HG02642 (cell line): ENCODE measurements around the gene PRICKLE2.

Source experiments
- ATAC-seq: cut with Tn5 transposase; IDR thresholded peaks from one replicate; pipeline ENCODE4 v1.9.1; 2021; ENCODE audit warnings: mild to moderate bottlenecking; ENCODE audit not compliant: unreplicated experiment, poor library complexity

Gene PRICKLE2

DNA sequence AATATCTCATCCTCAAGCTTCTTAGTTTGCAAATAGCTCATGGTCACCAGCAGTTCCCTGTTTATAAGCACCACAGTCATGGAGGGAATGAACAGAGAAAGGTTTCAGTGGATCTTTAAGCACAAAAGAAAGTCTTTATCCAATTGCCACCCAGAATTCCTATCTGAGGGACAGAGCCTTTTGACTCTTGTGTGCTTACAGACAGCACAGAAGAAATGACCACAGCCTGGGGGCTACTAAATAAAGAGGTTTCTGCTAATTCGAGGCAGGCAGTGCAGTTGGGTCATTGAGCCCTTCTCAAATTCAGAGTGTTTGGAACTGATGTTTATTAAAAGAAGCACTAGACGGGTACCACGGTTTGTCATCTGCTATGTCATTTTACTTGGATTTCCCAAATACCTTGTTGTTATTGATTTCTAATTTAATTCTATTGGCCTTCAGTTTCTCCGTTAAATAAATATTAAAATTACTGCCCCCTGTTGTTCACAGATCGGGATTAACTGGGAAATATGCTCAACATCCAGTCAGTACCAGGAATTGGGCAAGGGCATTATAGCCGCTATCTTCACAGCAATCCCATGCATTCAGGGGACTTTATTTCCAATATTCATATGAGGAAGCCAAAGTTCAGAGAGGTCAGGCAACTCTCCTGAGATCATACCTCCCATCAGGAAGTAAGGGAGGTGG, 3.6 kb downstream of the PRICKLE2 start:
- no peak for ATAC-seq

DNA sequence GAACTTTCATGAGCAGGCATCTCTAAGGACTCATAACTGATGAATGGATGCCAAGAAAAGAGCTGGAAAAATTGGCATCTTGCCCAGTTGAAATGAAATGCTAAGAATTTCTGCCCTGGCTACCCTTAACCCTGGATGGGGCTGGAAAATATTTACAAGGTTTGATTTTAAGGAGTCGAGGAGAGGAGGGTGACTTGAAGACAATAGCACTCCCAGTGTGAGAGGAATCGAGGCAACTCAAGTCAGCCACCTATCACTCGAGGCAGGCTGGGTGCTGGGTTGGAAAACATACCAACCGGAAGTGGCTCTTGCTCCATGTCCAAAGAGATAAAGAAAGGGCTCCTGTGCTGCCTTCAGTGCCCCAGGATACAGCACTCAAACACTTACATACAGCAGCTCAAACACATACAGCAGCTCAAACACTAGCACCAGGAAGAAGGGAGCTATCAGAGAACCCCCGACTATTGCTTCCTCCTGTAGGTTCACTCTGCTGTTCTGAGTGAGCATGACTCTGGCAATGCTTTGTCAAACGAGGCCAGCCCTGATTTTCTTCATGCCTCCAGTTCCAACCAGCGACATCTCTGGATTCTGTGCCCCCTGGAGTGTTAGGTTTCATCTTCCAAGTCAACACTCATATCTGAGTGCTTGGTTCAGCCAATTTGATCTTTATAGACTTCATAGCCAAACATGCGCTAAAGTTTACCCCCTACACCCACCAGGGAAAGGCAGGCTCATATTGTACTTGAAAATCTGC, 4.9 kb downstream of the PRICKLE2 start:
- no peak for ATAC-seq

DNA sequence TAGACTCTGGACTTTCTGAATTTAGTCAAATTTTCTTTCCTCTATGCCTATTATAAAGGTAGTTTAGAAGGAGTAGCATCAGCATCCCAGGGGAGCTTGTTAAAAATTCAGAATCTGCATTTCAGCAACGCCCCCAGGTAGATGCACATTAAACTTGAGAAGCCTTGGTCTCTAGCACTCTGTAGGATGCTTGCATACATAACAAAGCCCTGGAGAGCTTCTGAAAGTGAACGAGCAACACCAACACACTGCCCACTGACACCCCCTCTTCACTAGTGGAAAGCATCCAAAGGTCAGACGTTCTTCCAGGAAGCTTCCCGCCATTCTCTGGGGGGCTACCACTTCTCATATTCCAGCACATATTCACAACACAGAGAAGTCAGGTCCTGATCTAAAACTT, 6.5 kb downstream of the PRICKLE2 start:
- no peak for ATAC-seq

DNA sequence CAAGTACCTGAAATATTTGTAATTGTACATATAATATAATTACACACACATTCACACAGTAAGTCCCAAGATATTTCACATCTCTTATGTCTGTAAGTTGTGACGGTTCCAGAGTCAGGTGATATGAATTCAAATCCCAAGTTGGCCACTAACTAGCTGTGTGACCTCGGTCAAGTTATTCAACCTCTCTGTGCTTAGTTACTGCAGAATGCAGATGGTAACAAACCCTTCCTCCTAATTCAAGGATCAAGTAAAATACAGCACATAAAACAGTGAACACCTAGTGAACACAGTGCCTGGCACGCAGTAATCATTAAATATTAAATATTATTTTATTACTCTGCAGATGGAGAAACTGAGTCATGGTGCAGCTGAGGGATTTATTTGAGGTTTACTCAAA, 6.9 kb downstream of the PRICKLE2 start:
- ATAC-seq, result no peak

DNA sequence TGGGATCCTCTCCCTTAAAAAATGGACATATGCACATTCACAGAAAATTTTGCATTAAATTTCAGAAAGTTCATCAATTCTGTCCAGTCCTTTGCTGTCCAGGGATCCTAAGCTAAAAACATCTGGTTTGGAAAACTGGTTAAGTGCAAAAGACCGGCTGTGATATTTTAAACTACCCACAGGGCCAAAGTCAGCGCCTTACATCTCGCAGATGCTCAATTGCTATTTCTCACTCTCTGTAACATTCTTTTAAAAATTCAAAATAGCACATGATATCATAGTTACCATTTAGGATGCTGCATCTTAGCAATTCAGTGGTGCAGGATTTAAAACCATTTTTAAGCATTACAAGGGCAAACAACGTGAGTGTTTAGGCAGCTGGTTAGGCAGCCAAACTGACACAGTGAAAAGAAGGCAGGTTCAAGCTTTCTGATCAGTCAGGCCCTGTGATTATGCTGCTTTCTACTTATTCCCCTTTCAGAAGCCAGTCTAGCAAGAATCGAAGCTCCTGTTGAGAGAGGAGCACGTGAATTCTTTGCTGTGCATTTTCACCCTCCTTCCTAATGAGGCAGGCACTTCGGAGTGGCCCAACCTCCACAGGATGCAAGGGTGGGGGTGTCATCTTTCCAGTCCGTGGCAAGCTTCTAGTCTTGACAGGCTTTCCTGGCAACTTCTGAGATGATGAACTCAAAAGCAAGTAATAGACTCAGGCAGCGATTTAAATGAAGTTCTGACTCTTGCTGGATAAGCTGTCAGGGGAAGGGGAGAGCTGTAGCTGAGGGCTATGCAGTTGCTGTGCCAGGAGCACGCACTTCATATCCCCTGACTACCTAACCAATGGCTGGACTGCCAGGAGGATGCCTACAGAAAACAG, 8.8 kb downstream of the PRICKLE2 start:
- ATAC-seq, result no peak

DNA sequence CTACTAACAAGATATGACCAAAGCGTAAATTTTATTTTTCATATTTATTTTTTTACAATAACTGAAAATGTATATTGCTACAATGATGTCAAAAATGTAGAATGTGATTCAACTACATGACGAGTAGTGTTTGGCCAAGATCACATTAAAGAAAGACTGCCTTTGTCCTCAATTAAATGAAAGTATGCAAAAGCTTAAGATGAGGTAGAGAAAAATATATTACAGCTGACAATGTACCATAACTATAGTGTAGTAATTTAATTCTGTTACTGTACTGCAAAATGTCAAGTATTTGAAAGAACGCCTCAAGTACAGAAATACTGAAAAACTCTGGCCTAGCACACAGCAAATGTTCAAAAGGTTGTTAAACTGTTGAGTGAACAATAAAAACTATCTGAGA, 9.7 kb downstream of the PRICKLE2 start:
- no peak for ATAC-seq

DNA sequence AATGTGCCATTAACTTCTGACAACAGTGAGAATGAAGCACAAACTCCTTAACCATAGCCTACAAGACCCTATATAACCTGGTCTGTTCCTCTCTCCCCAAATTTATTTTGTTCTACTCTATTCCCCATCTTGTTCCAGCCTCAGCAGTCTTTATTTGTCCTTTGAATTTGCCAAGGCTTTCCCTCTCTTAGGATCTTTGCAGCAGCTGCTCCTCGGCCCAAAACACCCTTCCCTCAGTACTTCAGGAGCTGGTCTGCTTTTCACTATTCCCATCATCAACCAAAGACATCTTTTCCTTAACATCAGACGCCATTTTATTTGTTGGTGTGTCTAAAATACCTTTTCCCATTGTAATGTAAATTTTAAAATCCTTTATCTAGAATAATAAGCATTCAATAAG, 10.2 kb downstream of the PRICKLE2 start:
- no peak for ATAC-seq

DNA sequence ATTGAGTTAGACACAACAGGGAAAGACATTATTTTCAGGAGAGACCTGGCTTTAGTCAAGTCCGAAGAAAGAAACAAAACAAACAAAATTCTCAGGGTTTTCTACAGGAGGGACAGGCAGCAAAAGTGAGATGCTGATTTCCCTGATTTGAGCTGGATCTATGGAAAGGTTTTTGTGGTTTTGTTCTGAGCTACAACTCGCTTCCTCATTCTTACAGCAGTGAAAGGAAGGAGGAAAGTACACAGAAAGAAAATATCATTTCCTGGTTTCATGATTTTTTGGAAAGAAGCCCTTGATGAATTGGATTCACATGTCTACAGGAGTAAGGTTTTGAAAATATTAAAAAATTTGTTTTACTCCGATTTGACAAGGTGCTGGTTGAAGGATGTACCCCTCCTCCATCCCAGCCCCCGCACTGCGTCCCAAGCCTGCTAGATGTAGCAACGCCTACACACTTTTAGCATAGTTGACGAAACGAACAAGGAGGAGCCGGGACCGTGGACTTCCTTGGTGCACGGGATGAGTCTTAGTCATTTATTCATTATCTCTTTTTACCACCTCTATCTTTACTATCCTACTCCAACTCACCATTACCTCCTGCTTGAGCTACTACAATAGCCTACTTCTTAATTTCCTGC, 10.8 kb downstream of the PRICKLE2 start:
- no peak for ATAC-seq

DNA sequence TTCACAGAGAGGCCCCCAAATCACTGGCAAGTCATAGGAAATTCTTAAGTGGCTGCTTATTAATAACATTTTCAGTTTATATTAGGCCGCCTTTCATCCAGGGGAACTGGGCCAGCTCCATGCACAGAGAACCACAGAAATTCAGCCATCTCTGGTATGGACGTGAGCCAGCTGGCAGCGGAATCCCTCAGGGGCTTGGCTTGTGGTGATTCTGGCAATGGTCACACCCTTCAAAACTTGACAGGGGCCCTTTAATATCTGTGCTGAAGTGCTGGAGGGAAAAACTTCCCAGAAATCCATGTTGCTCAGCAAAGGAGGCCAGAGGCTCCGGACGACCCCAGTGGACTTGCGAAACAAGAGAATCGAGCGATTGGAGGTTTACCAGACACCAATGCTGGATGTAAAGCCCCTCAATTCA, 11.3 kb downstream of the PRICKLE2 start:
- no peak for ATAC-seq

DNA sequence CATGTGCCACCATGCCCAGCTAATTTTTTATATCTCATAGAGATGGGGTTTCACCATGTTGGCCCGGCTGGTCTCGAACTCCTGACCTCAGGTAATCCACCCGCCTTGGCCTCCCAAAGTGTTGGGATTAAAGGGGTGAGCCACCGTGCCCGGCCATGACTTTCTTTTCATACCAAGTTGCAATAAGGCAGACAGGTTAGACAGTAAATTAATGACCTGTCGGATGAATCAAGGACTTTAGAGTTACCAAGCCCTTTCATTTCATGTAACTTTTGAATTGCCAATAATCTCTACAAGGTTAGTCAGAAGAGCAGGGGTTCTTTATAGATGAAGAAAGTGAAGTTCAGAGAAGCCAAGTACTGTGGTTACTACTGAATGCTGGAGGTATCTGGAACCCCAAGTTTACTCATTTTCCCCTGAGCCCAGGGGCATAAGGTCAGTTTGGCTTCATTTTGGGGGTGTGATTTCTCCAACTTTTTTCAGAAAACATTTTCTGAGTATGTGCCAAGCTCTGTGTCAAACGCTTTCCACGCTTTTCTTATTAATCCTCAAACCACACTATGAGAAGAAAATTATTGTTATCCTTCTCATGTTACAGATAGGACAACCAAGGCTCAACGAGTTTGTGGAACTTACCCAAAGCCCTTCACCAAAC, 11.9 kb downstream of the PRICKLE2 start:
- ATAC-seq, result no peak

DNA sequence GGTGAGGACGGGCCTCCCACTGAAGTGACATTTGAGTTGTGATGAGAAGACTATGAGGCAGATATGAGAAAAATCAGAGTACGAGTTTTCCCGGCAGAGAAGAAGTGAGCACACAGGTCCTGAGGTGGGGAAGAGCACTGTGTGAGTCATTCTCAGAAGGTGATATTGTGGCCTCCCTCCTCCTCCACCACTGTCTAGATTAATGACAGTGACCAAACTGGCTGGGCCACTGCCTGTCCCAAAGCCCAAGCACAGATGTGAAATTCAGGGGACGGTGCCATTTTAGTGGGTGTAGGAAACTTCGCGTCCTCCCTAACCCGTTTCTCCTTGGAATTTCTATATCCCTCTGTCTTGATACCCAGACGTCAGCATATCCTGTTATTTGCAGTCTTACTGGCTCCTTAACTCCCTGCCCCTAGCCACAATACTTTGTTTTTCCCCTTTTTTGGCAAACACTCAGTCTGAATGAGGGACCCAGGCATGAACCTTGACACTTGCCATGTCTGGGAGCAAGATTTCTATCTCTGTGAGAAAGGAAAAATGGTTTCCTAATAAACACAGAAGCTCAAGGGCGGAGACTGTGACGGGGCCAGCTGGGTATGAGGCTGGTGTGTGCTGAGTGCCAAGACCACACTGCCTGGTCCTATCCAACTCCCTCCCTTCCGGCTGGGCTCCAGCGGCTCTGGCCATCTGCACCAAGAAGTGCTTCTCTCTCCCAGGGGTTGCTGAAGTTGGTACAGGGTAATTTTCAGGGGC, 15.2 kb downstream of the PRICKLE2 start:
- ATAC-seq, result no peak

DNA sequence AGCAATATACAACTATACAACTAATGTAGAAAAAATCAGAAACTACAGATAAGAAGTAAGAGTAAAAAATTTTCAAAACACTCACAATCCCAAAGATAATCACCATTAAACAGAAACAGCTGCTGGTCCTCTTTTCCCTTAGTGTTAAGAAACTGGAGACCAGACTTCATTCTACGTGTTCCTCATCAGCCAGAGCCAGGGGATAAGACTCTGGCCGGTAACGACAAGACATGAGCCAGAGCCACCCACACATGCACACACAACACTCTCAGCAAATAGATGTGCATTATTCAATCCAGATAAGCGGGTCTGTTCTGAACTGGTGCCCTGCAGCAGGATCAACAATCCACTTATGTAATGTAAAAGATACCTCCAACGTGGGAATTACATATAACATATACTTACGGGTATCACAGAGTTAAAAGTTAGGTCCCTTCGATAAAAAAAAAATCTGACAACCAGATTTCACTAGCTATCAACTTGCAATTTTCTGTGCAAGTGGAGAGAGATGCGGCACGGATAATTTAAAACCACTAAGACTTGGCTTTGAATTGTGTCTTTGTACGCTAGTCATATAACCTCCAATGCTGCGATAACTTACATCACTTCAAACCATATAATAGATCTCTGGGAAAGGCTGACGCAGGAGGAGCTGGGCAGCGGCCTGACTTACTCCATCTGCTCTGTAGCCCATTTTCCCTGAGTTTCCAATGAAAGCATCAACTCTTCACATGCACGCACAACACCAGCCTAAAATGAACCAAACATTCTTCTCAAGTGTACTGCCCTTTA, 17.8 kb downstream of the PRICKLE2 start:
- ATAC-seq, result no peak

DNA sequence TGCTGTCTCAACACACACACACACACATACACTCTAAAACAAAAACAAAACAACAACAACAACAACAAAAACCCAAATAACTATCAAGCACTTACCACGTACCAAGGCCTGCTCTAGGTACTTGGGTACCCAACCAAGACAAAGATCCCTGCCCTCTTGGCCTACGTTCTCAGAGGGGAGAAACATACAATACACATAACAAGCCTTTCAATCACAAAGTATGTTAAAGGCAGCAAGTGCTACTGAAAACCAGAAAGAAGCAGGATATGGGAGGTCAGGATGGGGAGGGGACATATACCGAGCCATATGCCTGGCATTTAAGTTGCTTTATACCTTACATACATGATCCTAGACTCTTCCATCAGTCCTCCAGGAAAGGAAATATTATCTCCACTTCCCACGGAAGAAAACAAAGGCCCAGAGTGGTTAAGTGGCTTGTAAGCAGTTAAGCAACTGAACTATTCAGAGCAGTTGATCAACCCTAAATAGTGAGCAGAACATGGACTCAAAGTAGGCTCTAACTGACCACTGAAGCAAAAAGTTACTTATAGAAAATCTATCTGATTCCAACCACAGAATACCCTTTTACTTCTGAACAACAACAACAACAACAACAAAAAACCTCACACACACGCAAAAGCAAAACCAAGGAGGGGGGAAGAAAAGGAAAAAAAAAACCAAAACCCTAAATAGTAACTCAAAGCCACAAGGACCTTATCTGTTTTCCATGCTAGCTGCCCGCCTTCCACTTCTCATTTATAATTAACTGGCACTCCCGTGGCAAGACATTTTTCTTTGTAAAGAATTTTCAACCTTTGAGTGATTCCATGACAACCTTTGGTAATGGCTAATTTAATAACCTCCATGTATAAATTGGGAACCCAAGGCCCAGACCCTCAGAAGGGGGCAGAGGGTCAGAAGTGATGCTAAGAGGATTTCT, 21.0 kb downstream of the PRICKLE2 start:
- no peak for ATAC-seq

DNA sequence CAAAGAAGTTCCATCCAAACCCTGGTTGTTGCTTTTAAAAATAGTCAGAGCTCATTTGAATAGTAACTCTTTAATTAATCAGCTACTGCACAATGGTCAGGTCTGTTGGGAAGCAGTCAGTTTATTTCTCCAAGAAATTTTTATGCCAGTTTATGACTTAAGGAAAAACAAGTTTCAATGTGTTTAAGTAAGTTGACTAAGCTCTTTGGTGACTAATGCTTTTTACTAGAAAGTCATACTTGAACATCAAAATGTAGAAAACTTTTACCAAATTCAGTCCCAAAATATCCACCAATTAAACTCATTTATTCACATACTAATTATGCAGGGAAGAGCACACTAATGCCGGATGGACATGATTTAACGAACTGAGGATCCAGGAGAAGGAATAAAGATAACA, 22.1 kb downstream of the PRICKLE2 start:
- ATAC-seq, result no peak

DNA sequence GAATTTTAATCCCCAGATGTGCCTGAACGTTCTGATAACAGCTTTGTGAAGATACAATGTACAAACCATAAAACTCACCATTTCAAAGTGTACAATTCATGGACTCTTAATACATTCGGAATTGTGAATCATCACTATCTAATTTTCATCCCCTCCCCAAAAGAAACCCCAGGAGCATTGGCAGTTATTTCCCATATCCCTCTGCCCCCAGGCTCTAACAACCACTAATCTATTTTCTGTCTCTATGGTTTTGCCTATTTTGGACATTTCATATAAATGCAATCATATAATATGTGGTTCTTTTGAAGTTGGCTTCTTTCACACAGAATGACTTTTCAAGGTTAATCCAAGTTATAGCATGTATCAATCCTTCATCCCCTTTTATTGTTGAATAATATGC, 25.3 kb downstream of the PRICKLE2 start:
- no peak for ATAC-seq

DNA sequence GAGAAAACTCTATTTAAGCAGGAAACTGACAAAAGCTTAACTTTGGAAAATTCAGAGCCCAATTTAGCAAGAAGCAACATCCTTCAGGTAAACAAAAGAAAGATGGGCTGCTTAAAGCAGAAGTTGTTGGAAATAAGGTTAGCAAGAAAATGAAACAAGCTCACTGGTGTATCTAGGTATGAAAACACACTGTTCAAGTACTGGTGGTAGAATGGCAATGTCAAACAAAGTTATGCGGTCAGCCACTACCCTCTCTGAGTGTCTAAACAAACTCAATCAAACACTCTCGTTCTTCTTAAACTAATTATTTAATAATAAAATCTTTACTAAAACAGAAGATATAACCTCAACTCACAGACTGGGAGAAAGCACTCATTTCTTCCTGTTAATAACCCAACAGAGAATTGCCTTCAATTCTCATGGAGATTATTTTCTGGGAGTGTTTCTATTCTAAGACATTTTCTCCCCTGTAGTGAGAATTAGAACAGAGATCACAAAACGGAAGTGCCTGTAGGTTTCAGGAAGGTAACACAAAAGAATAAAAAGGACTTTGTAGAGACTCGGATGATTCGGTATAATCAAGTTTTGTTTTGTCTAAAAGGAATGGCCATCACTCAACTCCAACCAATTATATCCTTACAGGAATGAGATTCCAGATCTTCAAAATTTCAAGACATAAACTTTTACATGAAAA, 28.9 kb downstream of the PRICKLE2 start:
- ATAC-seq, result no peak

DNA sequence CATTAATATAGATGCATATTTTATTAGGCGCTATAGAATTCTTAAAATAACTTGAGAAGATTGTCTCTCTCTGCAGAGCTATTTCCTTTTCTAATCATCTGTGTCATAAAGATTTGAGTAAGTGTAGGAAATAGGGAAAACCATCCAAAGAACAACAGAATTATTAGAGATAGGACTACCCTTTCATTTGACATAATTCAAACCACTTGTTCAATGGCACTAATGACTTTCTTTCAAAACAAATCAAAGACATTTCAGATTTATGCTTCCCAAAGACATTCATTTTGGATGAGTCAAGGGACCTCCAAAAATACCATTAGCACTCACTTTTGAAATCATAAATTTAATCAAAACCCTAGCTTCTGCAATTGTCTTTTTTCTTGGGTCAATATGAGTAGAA, 29.5 kb downstream of the PRICKLE2 start:
- ATAC-seq, result no peak
